Daoy (cell line): Measurements from ENCODE around the gene BROX. TPM values are rescaled to one million over a fixed set of nuclear protein-coding genes. Genes with fewer than 3 reads are reported as not detected.
"Not testable (repeated sequence)": the region's sequence is repeated elsewhere in the genome, so short reads cannot be mapped to it uniquely, and the experiment has no call there.

Source experiments
- DNase-seq: peaks from one replicate; pipeline ENCODE4 v3.0.0-alpha.2; 2015; ENCODE audit warnings: low read depth
- total RNA-seq: library from RNA; depleted of rRNA; stranded (reverse); fragments of >200 nt; shearing (Covaris generic); gene quantifications from 2 replicates; pipeline ENCODE4 v1.2.3, GENCODE V29; 2014

The BROX gene
- total RNA-seq, 1 experiment from 2014 or later, result 59.6 TPM

- no peak for DNase-seq
Observed at GRCh38 chr1:222730866-222731265, 18.5 kb downstream of the BROX start.

GRCh38 chr1:222732216-222733159, 20.1 kb downstream of the BROX start:
- no peak for DNase-seq

- DNase-seq, result no peak
Observed at GRCh38 chr1:222734740-222735139, 22.4 kb downstream of the BROX start.

- no peak for DNase-seq
Observed at GRCh38 chr1:222736470-222736869, 24.1 kb downstream of the BROX start.

- DNase-seq, result no peak
Observed at GRCh38 chr1:222736972-222737371, 24.6 kb downstream of the BROX start, which contains the start of gene FAM177B. FAM177B (plus strand) TSS chr1:222737202; CDS start chr1:222746546, 9,344 bp downstream.

GRCh38 chr1:222739465-222739864, 27.1 kb downstream of the BROX start:
- no peak for DNase-seq

GRCh38 chr1:222739929-222740328, 27.6 kb downstream of the BROX start:
- no peak for DNase-seq

GRCh38 chr1:222741630-222742457, 29.5 kb downstream of the BROX start:
- DNase-seq, result not testable (repeated sequence)

GRCh38 chr1:222749927-222750326, 37.6 kb downstream of the BROX start:
- DNase-seq, result no peak

- DNase-seq, result no peak
Observed at GRCh38 chr1:222750651-222751050, 38.3 kb downstream of the BROX start.

- no peak for DNase-seq
Observed at GRCh38 chr1:222751255-222751654, 38.9 kb downstream of the BROX start.

GRCh38 chr1:222754366-222755139, 42.2 kb downstream of the BROX start:
- DNase-seq, result peak; percentile 95

- DNase-seq, result no peak
Observed at GRCh38 chr1:222757646-222758268, 45.4 kb downstream of the BROX start.

GRCh38 chr1:222759451-222760035, 47.2 kb downstream of the BROX start:
- no peak for DNase-seq

- DNase-seq, result no peak
Observed at GRCh38 chr1:222761083-222761482, 48.7 kb downstream of the BROX start.

GRCh38 chr1:222762178-222762577, 49.8 kb downstream of the BROX start:
- DNase-seq, result not testable (repeated sequence)

GRCh38 chr1:222767152-222767571, 54.8 kb downstream of the BROX start:
- DNase-seq, result no peak

- DNase-seq, result no peak
Observed at GRCh38 chr1:222768592-222768991, 56.2 kb downstream of the BROX start.

GRCh38 chr1:222769181-222769580, 56.8 kb downstream of the BROX start:
- no peak for DNase-seq

GRCh38 chr1:222769971-222770620, 57.7 kb downstream of the BROX start:
- no peak for DNase-seq
